ENCODE data around the gene CEND1.
"Not testable (repeated sequence)": the region's sequence is repeated elsewhere in the genome, so short reads cannot be mapped to it uniquely, and the experiment has no call there.

DNA sequence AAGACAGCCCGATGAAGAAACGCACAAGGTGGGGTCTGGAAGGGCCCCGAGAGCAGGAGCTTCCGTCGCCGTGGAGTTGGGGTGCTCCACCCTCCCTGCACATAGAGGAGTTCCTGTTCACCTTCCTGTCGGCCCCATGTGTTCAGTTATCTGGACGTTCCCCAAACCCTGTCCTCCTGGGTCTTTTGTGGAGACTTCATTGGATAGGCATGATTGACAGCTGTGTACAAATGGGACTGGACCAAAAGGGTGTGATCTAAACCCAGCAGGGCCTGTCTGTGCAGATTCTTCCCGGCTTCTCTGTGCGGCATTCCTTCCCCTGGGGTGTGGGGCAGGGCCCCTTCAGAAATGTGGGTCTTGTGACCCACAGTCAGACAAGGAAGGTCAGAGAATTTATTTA, 52.0 kb downstream of the CEND1 start:
- TF ChIP-seq, protein P1, sequence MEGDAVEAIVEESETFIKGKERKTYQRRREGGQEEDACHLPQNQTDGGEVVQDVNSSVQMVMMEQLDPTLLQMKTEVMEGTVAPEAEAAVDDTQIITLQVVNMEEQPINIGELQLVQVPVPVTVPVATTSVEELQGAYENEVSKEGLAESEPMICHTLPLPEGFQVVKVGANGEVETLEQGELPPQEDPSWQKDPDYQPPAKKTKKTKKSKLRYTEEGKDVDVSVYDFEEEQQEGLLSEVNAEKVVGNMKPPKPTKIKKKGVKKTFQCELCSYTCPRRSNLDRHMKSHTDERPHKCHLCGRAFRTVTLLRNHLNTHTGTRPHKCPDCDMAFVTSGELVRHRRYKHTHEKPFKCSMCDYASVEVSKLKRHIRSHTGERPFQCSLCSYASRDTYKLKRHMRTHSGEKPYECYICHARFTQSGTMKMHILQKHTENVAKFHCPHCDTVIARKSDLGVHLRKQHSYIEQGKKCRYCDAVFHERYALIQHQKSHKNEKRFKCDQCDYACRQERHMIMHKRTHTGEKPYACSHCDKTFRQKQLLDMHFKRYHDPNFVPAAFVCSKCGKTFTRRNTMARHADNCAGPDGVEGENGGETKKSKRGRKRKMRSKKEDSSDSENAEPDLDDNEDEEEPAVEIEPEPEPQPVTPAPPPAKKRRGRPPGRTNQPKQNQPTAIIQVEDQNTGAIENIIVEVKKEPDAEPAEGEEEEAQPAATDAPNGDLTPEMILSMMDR (IDR thresholded peaks at IDR 0.05; ENCODE audit: low read length), result not testable (repeated sequence)
- TF ChIP-seq EZH2phosphoT487 (IDR thresholded peaks at IDR 0.05; ENCODE audit: low read length); EZH2 (optimal IDR thresholded peaks at IDR 0.05; ENCODE audit: low read depth, low read length): not testable (repeated sequence)

All from MM.1S (cell line).